HT-29 (cell line): ENCODE measurements around the gene NUDT19. TPM values are rescaled to one million over a fixed set of nuclear protein-coding genes. Genes with fewer than 3 reads are reported as not detected.

Source experiments
- small RNA-seq: library from RNA; depleted of rRNA; stranded (forward); fragments of <200 nt; gene quantifications from one replicate; pipeline ENCODE3, GENCODE V24; 2014
- total RNA-seq: library from RNA; depleted of rRNA; stranded (reverse); fragments of >200 nt; shearing (Covaris generic); gene quantifications from 2 replicates; pipeline ENCODE4 v1.2.3, GENCODE V29; 2014; rRNA removed

Gene NUDT19
- total RNA-seq, 1 experiment from 2014 or later, result 18.4 TPM

Small RNAs within 50 kb of the gene (small RNA-seq; reads per million reads assigned to genes)
- gene RN7SL789P, result not detected

Other genes starting within 250 kb of the NUDT19 start
- gene PDCD5, start 110.6 kb upstream of the NUDT19 start, total RNA-seq, result 204 and 221 TPM in 2 replicates
- 39.4 and 43.1 TPM in 2 replicates for gene ANKRD27, start 16.6 kb upstream of the NUDT19 start, total RNA-seq
- gene RGS9BP, start 16.0 kb upstream of the NUDT19 start, total RNA-seq, result 0.70 and 1.0 TPM in 2 replicates
- gene TDRD12, start 27.9 kb downstream of the NUDT19 start, total RNA-seq, result 0.03 TPM in 1 of 2 replicates, not detected in the other
- gene SLC7A9, start 177.9 kb downstream of the NUDT19 start, total RNA-seq, result 0.28 and 0.60 TPM in 2 replicates